OCI-M2 (cell line): Measurements from ENCODE around the gene ABI2.
"Not testable (repeated sequence)": the region's sequence is repeated elsewhere in the genome, so short reads cannot be mapped to it uniquely, and the experiment has no call there.

Source experiments
- DNase-seq: peaks from one replicate; lab custom pipeline; 2025; ENCODE audit not compliant: unreplicated experiment; lab: John Stamatoyannopoulos, UW

The ABI2 gene

GRCh38 chr2:203327901-203328759, at the start of gene ABI2:
Gene ABI2, plus strand, starts transcription at chr2:203328394. Its CDS starts 121 bp downstream, at chr2:203328515.
- DNase-seq, result no peak

GRCh38 chr2:203279288-203279687, 48.9 kb upstream of the ABI2 start:
- DNase-seq, result no peak

GRCh38 chr2:203280428-203281064, 47.6 kb upstream of the ABI2 start:
- no peak for DNase-seq

- DNase-seq, result no peak
Observed at GRCh38 chr2:203282101-203282500, 46.1 kb upstream of the ABI2 start.

GRCh38 chr2:203286532-203286931, 41.7 kb upstream of the ABI2 start:
- no peak for DNase-seq

- DNase-seq, result no peak
Observed at GRCh38 chr2:203301667-203302066, 26.5 kb upstream of the ABI2 start.

- not testable (repeated sequence) for DNase-seq
Observed at GRCh38 chr2:203302586-203302985, 25.6 kb upstream of the ABI2 start.

GRCh38 chr2:203310688-203311436, 17.3 kb upstream of the ABI2 start:
- DNase-seq, result no peak

GRCh38 chr2:203326356-203326755, 1.8 kb upstream of the ABI2 start:
- no peak for DNase-seq

GRCh38 chr2:203327582-203327900, 653 bp upstream of the ABI2 start:
- no peak for DNase-seq

- no peak for DNase-seq
Observed at GRCh38 chr2:203328760-203329540, 756 bp downstream of the ABI2 start.

GRCh38 chr2:203330434-203330833, 2.2 kb downstream of the ABI2 start:
- DNase-seq, result no peak

GRCh38 chr2:203338322-203338721, 10.1 kb downstream of the ABI2 start:
- DNase-seq, result no peak

GRCh38 chr2:203340791-203341487, 12.7 kb downstream of the ABI2 start:
- DNase-seq, result no peak

- DNase-seq, result no peak
Observed at GRCh38 chr2:203341741-203342310, 13.6 kb downstream of the ABI2 start.

- DNase-seq, result not testable (repeated sequence)
Observed at GRCh38 chr2:203342374-203342773, 14.2 kb downstream of the ABI2 start.

- no peak for DNase-seq
Observed at GRCh38 chr2:203344667-203345066, 16.5 kb downstream of the ABI2 start.

GRCh38 chr2:203346612-203347011, 18.4 kb downstream of the ABI2 start:
- DNase-seq, result no peak

- no peak for DNase-seq
Observed at GRCh38 chr2:203347375-203347774, 19.2 kb downstream of the ABI2 start.

- no peak for DNase-seq
Observed at GRCh38 chr2:203352604-203353255, 24.5 kb downstream of the ABI2 start.
